Cardiac ventricle fibroblast (primary cell): ENCODE results near the gene BICDL2. TPM values are rescaled to one million over a fixed set of nuclear protein-coding genes. Genes with fewer than 3 reads are reported as not detected.

Source experiments
- total RNA-seq: library from RNA; depleted of rRNA; stranded (reverse); fragments of >200 nt; gene quantifications from 2 replicates; pipeline ENCODE4 v1.2.3, GENCODE V29; 2015

The BICDL2 gene, protein sequence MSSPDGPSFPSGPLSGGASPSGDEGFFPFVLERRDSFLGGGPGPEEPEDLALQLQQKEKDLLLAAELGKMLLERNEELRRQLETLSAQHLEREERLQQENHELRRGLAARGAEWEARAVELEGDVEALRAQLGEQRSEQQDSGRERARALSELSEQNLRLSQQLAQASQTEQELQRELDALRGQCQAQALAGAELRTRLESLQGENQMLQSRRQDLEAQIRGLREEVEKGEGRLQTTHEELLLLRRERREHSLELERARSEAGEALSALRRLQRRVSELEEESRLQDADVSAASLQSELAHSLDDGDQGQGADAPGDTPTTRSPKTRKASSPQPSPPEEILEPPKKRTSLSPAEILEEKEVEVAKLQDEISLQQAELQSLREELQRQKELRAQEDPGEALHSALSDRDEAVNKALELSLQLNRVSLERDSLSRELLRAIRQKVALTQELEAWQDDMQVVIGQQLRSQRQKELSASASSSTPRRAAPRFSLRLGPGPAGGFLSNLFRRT
- total RNA-seq = 0.15 and 0.25 TPM in 2 replicates

DNA sequence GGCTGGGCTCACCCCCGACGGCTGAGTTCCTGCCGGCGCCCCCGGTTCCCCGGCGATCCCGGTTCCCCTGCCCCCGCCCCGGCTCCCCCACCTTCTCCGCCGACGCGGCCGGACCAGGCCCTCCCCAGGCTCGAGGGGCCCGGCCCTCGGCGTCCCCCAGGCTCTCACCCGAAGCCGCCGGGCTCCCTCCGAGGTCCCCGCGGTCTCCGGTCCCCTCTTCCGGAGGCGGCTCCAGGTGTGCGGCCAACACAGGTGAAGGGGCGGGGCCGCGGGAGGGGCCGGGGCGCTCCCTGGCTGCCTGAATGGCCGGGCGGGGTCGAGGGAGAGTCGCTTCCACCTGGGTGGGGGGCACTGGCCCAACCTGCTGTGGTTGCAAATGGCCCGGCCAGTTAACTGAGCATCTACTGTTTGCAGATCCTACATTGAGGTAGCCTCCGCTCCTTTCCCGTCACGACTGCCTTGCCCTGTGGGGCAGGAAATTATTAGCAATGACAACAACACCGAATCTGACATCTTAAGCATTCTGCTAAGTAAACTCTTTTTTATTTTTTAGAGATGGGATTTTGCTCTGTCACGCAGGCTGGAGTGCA, at the start of gene BICDL2:
BICDL2 (minus strand) TSS at position 219 of the 590 bp plus-strand sequence. CDS start 1,448 bp downstream, outside the sequence.

DNA sequence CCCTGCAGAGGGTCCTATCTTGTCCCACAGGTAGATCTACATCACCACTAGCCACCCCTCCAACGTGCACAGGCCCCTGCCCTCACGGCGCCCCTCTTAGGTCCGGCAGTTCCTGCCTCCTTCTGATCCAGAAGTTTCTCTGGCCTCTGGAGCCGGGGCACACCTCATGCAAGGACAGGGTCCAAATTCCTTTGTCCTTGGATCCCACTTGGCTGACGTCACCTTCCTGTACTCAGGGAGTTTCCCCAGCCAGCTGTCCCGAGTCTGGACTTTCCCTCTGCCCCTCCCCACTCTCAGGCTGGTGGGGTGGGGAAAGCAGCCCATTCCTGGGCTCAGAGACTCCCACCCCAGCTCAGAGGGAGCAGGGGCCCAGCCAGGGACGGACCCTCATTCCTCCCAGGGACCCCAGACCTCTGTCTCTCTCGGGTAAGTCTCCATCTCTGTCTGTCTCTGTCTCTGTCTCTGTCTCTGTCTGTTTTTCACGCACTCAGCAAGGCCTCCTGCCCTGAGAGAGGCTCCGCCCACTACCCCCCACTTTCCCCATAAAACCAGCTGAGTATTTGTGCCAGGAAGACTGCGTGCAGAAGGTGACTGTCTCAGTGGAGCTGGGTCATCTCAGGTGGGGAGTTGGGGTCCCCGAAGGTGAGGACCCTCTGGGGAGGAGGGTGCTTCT, 28.5 kb upstream of the BICDL2 start, which contains the start of gene IL32:
IL32 (plus strand) TSS at position 572 of the 673 bp plus-strand sequence. CDS start 172 bp downstream, outside the sequence.

DNA sequence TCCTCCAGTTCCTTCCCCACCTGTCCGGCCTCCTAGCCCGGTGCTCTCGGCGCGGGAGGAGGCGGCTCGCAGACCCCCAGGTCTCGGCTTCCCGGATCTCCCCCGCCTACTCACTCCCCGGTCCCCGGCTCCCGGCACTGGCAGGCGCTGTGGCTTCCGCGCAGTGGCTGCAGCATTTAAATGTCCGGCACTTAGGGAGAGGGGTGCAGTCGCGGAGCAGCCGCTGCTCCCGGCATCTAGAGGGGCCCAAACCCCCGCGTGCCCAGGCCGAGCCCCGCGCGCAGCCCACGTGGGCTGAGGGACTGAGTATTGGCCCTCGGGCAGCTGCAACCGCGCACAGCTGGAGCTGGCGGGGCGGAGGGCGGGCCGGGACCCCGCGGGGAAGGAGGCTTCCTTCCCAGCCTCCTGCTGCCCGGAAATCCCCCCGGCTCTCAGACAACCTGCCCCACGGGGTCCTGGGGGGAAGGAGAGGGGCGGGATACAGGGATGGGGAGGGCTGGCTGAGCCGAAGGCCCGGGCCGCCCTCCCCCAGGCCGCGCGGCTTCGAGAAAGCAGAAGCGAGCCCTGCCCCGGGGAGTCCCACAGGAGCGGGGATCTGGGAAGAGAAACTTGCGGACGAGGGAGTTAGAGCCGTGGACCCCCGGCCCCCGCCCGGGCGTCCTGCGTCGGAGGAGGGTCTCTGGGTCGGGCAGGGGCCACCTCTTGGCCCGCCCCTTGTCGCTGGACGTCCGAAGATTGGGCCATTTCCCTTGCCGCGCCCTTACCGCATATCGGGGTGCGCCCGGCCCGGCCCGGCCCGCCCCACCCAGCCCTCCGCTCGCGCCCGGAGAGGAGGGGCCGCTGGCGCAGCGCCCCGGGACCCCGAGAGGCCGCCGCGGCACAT, 9.3 kb upstream of the BICDL2 start, which contains the start of gene MMP25:
MMP25 (plus strand) TSS at position 804 of the 883 bp plus-strand sequence. CDS start 357 bp downstream, outside the sequence.

DNA sequence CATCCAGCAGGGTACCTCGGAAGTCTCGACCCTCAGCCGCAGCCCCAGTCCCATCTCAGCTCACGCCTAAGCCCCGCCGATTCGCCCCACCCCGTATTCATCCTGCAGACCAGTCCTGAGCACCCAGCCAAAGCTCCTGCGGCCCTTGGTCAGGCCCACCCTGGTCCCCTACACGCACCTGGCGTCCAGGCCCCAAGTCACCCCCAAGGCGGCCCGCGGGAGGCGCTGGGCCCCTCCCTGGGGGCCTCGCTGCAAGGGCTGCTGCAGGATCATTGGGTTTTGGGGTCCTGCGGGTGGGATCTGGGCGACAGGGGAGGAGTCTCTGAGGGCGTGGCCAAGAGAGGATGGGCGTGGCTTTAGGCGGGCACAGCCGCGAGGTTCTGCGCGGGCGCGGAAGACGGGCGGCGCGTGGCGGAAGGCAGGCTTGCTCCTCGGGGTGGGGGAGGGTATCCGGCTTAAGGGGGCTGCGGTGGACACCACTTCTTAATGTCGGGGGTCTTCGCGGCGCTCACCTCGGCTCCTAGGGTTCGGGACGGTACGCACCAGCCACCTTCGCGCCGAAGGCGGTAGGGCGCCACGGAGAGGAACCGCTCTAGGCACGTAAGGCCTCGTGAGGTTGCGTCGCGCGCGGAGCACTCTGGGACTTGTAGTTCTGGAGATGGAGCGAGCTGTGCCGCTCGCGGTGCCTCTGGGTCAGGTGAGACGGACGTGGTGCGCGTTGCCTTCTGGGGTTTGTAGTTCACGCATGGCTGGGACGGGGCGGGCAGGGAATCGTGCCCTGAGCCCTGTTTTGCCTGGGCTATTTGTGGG, 12.9 kb downstream of the BICDL2 start, which contains the start of the genes HCFC1R1 and THOC6:
HCFC1R1 (minus strand) TSS at position 274 of the 810 bp plus-strand sequence; CDS start at position 273, 1 bp downstream.
THOC6 (plus strand) TSS at position 367 of the 810 bp plus-strand sequence; CDS start at position 659, 292 bp downstream.

DNA sequence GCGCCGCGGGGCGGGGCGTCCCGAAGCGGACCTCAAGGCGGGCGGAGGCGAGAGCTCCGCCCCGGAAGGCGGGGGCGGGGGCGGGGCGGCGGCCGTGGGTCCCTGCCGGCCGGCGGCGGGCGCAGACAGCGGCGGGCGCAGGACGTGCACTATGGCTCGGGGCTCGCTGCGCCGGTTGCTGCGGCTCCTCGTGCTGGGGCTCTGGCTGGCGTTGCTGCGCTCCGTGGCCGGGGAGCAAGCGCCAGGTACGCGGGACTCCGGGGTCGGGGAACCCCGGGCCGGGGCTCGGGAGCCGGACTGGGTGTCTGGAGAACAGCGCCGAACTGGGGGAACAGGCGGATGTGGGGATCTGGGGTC, 16.5 kb downstream of the BICDL2 start, which contains the start of gene TNFRSF12A:
TNFRSF12A (plus strand) TSS at position 122 of the 357 bp plus-strand sequence; CDS start at position 152, 30 bp downstream.

DNA sequence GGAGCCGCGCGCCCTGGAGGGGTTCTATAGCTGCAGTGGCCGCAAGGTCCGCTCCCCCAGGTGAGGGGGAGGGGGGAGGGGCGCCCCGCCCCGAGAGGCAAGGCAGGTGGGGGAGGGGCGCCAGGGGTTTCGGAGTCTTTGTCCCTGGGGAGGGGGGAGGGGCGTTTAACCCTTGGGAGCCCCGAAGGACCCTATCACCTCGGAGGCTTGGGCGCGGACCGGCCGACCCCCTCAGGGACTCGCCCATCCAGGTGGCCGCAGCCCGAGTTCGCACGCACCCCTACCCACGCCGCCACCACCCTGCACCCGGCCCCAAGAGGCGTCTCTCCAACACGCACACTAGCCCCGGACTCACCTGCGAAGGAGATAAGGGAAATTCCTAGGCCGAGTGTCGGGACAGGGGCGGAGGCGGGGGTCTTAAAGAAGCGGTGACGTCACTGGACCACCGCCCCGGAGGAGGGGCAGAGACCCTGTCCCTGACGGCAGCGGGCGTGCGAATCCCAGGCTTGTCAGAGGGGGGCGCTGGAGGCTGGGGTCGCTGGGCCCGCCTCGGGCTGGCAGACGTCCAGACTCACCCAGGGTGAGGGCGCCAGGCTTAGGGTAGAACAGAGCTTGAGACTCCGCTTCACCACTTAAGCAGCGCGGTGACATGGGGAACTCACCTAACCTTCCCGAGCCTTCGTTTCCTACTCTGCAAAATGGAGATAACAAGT, 18.8 kb downstream of the BICDL2 start, which contains the start of gene CLDN6:
CLDN6 (minus strand) TSS at position 390 of the 713 bp plus-strand sequence. CDS start 2,162 bp downstream, outside the sequence.

DNA sequence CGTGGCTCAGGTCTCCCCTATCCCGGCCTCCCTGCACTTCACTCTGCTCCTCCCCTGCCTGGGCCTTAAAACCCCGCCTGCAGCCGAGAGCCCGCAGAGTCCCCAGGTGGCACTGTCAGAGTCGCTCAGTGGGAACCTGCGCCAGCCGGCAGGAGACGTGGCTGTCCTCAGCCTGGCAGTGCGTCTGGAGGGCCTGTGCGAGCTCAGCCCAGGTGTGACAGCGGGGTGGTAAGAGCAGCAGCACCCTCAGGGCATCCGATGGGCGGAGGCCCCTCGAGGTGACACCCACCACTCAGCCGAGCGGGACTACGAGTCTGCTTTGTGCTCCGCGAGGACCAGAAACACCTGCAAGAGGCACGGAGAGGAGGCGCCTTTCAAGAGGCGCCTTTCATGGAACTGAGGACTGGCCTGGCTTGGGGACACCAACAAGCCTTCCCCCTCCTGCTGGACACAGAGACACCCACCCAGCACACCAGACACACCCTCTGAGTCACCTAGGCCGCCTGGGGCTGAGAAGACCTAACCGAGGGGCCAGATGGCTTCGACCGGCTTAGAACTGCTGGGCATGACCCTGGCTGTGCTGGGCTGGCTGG, 23.8 kb downstream of the BICDL2 start, which contains the start of gene CLDN9:
CLDN9 (plus strand) TSS at position 96 of the 593 bp plus-strand sequence; CDS start at position 536, 440 bp downstream.

DNA sequence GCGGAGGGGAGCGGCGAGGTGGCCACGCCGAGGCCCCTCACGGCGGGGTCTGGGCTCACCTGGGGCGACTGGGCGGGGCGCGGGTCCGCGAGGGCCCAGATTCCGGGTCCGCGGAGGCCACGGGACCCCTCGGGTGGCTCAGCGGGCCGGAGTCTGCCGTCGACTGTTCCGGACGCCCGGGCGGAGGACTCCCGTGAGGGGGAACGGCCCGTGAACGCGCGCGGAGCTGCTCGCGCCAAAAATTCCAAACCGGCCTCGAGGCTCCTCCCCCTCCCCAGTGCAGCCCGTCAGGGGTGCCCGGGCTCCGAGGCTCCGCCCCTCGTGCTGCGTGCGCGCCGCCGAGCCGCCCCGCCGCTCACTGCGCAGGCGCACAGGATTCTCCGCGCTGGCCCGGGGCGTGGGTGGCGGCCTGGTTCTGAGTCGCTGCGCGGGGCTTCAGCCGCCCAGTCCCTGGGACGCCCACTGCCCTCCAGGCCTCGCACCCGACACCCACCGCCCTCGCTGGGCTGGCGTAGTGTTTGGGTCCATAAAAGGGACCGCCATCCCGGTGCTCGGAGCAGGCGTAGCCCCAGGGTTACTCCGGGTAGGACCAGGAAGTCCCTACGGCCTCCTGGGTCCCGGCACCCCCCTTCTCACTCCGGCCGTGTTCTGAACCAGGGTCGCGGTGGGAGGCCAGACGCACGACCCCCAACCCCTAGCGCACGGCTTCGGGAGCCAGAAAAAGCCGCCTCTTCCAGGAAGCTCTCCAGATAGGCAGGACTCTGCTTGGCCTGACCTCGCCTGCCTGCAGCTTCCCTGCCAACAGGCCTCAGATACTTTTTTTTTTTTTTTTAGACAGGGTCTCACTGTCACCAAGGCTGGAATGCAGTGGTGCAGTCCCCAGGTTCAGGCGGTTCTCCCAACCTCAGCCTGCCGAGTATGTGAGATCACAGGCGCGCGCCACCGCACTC, 56.2 kb downstream of the BICDL2 start, which contains the start of gene PKMYT1:
PKMYT1 (minus strand) TSS at position 220 of the 950 bp plus-strand sequence. CDS start 789 bp downstream, outside the sequence.

Other genes with a start within 250 kb of the BICDL2 start
- gene PRSS33, start 249.4 kb downstream of the BICDL2 start, total RNA-seq = not detected in 2 replicates
- not detected in 2 replicates for gene PRSS41, start 238.5 kb downstream of the BICDL2 start, total RNA-seq
- gene PRSS21, start 219.7 kb downstream of the BICDL2 start, total RNA-seq = 1.00 TPM in 1 of 2 replicates, not detected in the other
- 0.25 and 0.78 TPM in 2 replicates for gene ZG16B, start 206.6 kb downstream of the BICDL2 start, total RNA-seq
- gene PRSS22, start 178.8 kb downstream of the BICDL2 start, total RNA-seq = not detected in 2 replicates
- gene FLYWCH2, start 153.7 kb downstream of the BICDL2 start, total RNA-seq = 83.2 and 90.0 TPM in 2 replicates
- 32.0 and 41.6 TPM in 2 replicates for gene FLYWCH1, start 125.0 kb downstream of the BICDL2 start, total RNA-seq
- gene KREMEN2, start 72.7 kb downstream of the BICDL2 start, total RNA-seq = not detected in 2 replicates
- gene PAQR4, start 67.6 kb downstream of the BICDL2 start, total RNA-seq = 1.4 and 2.0 TPM in 2 replicates
- gene PKMYT1, start 56.5 kb downstream of the BICDL2 start, total RNA-seq = 1.1 and 2.5 TPM in 2 replicates
- not detected in 2 replicates for gene CLDN9, start 24.0 kb downstream of the BICDL2 start, total RNA-seq
- gene CLDN6, start 18.8 kb downstream of the BICDL2 start, total RNA-seq = not detected in 2 replicates
- gene TNFRSF12A, start 16.6 kb downstream of the BICDL2 start, total RNA-seq = 52.3 and 76.3 TPM in 2 replicates
- 21.2 and 25.1 TPM in 2 replicates for gene HCFC1R1, start 13.0 kb downstream of the BICDL2 start, total RNA-seq
- gene THOC6, start 12.9 kb downstream of the BICDL2 start, total RNA-seq = 17.3 and 20.0 TPM in 2 replicates
- not detected in 2 replicates for gene MMP25, start 9.6 kb upstream of the BICDL2 start, total RNA-seq
- 20.7 and 26.7 TPM in 2 replicates for gene IL32, start 28.7 kb upstream of the BICDL2 start, total RNA-seq
- gene ZSCAN10, start 62.4 kb upstream of the BICDL2 start, total RNA-seq = not detected in 2 replicates
- gene ZNF205, start 75.6 kb upstream of the BICDL2 start, total RNA-seq = 11.3 and 11.6 TPM in 2 replicates
- 7.8 and 11.2 TPM in 2 replicates for gene ZNF213, start 98.1 kb upstream of the BICDL2 start, total RNA-seq
- gene OR1F1, start 151.3 kb upstream of the BICDL2 start, total RNA-seq = not detected in 2 replicates
- 5.2 and 8.3 TPM in 2 replicates for gene ZNF200, start 198.2 kb upstream of the BICDL2 start, total RNA-seq
- gene MEFV, start 219.7 kb upstream of the BICDL2 start, total RNA-seq = 0.15 TPM in 1 of 2 replicates, not detected in the other
- gene ZNF263, start 246.5 kb upstream of the BICDL2 start, total RNA-seq = 30.3 and 32.1 TPM in 2 replicates